Ovary (tissue), 9 donors: Measurements from ENCODE around the gene UNC5A. TPM values are rescaled to one million over a fixed set of nuclear protein-coding genes. Genes with fewer than 3 reads are reported as not detected.

Experiments
- DNase-seq, 5 donors: peaks; one replicate each; pipeline ENCODE4 v3.0.0-alpha.2; 2019 to 2020
- H3K27ac ChIP-seq, 2 donors: fragments of 200-600 bp; one replicate each; pipeline versions ENCODE4 v1.5.1 to v1.8.0; 2019 to 2022
- H3K27me3 ChIP-seq: fragments of 200-600 bp; one replicate; pipeline ENCODE4 v1.8.0; 2022
- H3K36me3 ChIP-seq: fragments of 200-600 bp; sonication (generic); one replicate; pipeline ENCODE4 v1.5.1; 2019
- H3K4me1 ChIP-seq: one replicate; pipeline ENCODE4 v1.8.1; 2013; ENCODE audit warnings: mild to moderate bottlenecking, moderate library complexity; ENCODE audit not compliant: insufficient read depth
- H3K4me3 ChIP-seq: fragments of 200-600 bp; sonication (generic); one replicate; pipeline ENCODE4 v1.5.1; 2017
- H3K9me3 ChIP-seq, 2 donors: fragments of 200-600 bp in 1 of 2; sonication (generic) in 1 of 2; one replicate each; pipeline versions ENCODE4 v1.5.1 to v1.8.1; 2013 to 2019; ENCODE audit warnings: mild to moderate bottlenecking in 1 of 2, moderate library complexity in 1 of 2
- EP300 ChIP-seq: sonication (generic); formaldehyde crosslinking; IDR thresholded peaks from one replicate; pipeline ENCODE4 v1.6.1; 2017; ENCODE audit warnings: antibody characterized with exemption
- POLR2A ChIP-seq: fragments of 450-650 bp; IDR thresholded peaks from one replicate; pipeline ENCODE4 v1.6.1; 2017; ENCODE audit warnings: antibody characterized with exemption, mild to moderate bottlenecking, moderate library complexity
- WGBS, 3 donors: extraction: QIAGEN DNeasy Blood & Tissue Kit in 1 of 3; methylation state at CpG; one replicate each; pipeline versions ENCODE4 v1.1.5 to v1.1.7; 2013 to 2017; 5-methylcytosine and 5-hydroxymethylcytosine counted together
- intact Hi-C, 4 donors: fragments of 100-400 bp; cut with DNase I; formaldehyde crosslinking; loops; one replicate each; pipeline versions ENCODE4 v1.11.0 to v1.15.1; 2022 to 2023
- polyA plus RNA-seq, 2 donors: library from polyadenylated mRNA; stranded (reverse); fragments of 200-250 nt in 1 of 2; fragments of 350-450 nt in 1 of 2; fragmentation: Illumina TruSeq in 1 of 2; extraction: RNeasy Lipid Tissue Mini Kit (QIAGEN cat#74804) in 1 of 2; gene quantifications; one replicate each; pipeline ENCODE4 v1.2.3, GENCODE V29; 2013 to 2014
- total RNA-seq, 7 donors: library from RNA; depleted of rRNA in 2 of 7; stranded (reverse); fragments of >200 nt in 2 of 7; fragmentation: NEBNext Ultra II Directional in 3 of 7; extraction: Animal tissue kit (Norgen Biotek cat#: 25700) in 3 of 7; gene quantifications; one replicate each; pipeline versions ENCODE4 v1.1.0 to v1.2.4, GENCODE V29; 2016 to 2023
- TF ChIP-seq, protein P1 (sequence below), 3 donors: fragments of 450-650 bp in 2 of 3; fragments of 200-600 bp in 1 of 3; IDR thresholded peaks; one replicate each; pipeline versions ENCODE4 v1.5.1 to v1.8.0; 2016 to 2022; ENCODE audit warnings: antibody characterized with exemption in 3 of 3, mild to moderate bottlenecking in 1 of 3
- donor health status: DM: no; HTN: no; CAD: no; lungs with moderate emphysema.
- donor health status: DM: no; HTN: no; CAD: no.
- donor health status: Bipolar disorder and iron deficiency.
- donor health status: DM: yes; HTN: yes; CAD: no.
- donor health status: DM: no; HTN: no; CAD: no.
- donor health status: DM: yes; HTN: yes; CAD: no.

The UNC5A gene
- total and polyA plus RNA-seq, 9 donors: 0.08 to 0.82 (median 0.26) TPM; not detected in 1

DNA sequence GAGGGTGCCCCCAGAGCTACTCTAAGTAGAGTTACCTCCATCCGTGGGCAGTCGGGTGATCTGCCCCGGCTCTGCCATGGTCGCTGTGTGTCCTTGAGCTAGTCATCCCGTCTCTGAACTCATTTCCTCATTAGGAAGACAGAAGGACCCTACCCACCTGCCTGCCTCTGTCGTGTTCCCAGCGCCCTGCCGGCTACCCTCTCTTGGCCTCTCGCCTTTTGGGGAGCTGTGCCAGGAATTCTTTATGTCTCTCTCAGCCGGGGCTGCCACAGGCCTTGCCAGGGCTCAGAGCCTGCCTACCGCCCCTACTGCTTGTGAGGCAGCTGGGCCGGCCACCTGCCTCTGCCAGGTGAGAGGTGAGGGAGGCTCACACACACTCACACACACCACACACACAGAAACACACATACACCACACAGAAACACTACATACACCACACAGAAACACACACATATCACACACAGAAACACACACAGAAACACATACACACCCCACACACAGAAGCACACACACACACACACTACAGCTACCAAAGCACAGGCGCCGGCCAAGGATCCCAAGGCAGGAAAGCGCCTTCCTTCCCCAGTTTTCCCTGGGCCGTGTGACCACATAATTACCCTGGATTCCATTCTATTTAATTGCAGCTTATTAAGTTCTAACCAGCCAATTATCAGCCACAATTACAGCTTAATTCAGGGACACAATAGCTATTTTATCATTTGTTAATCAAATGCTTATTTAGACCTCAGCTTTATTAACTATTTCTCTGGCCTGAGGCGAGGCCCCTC lies 41.7 kb downstream of the UNC5A start:
- no peak overlapping the region for H3K4me3 ChIP-seq
- H3K36me3 ChIP-seq: no peaks in the 10 kb centered on the region
- intact Hi-C loops: no loop called here
- TF ChIP-seq EP300 (no peak), POLR2A (no peak)
- TF ChIP-seq, protein P1, sequence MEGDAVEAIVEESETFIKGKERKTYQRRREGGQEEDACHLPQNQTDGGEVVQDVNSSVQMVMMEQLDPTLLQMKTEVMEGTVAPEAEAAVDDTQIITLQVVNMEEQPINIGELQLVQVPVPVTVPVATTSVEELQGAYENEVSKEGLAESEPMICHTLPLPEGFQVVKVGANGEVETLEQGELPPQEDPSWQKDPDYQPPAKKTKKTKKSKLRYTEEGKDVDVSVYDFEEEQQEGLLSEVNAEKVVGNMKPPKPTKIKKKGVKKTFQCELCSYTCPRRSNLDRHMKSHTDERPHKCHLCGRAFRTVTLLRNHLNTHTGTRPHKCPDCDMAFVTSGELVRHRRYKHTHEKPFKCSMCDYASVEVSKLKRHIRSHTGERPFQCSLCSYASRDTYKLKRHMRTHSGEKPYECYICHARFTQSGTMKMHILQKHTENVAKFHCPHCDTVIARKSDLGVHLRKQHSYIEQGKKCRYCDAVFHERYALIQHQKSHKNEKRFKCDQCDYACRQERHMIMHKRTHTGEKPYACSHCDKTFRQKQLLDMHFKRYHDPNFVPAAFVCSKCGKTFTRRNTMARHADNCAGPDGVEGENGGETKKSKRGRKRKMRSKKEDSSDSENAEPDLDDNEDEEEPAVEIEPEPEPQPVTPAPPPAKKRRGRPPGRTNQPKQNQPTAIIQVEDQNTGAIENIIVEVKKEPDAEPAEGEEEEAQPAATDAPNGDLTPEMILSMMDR (IDR thresholded peaks at IDR 0.05): no peak
- no peak for DNase-seq
- H3K4me1 ChIP-seq: no peaks in the 10 kb centered on the region
- H3K9me3 ChIP-seq: no peaks in the 10 kb centered on the region
- no peak overlapping the region for H3K27ac ChIP-seq
- no peaks in the 10 kb centered on the region for H3K27me3 ChIP-seq
- 48 to 58% (median 54%) methylated on average over 17 of the region's 17 CpGs for WGBS, 3 donors

DNA sequence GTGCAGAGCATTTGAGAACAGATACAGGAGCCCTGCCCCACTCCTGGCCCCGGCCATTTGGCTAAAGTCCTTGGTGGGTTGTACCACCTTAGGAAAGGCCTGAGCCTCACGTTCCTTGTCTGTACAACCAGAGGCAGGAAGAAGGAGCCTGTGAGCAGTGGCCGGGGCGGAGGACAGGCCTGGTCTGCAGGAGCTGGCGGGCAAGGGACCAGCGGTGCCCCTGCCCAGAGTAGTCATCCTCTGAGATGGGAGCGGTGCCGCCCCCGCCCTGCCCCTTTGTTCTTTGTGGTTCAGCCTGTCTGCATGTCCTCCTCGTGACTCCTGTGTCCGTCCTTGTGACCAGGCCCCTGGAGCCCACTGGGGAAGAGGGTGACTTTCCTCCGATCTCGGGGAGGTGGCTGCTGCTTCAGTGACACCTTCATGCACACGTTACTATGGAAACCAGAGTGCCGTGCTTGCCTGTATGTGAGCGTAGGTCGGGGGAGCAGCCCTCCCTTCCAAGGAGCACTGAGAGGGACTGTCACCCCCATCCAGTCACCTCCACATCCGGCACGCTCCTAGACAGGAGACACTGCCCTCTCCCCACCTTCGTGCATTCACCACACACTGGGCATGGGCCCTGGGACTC lies 42.9 kb downstream of the UNC5A start:
- no peaks in the 10 kb centered on the region for H3K27me3 ChIP-seq
- TF ChIP-seq, protein P1 (IDR thresholded peaks at IDR 0.05): no peak
- H3K27ac ChIP-seq: no peak overlapping the region
- no peak overlapping the region for H3K4me3 ChIP-seq
- H3K36me3 ChIP-seq: no peaks in the 10 kb centered on the region
- DNase-seq: no peak
- intact Hi-C loops: no loop called here
- WGBS, 3 donors: 68 to 80% (median 76%) methylated on average over 20 of the region's 20 CpGs
- no peaks in the 10 kb centered on the region for H3K9me3 ChIP-seq
- no peaks in the 10 kb centered on the region for H3K4me1 ChIP-seq

DNA sequence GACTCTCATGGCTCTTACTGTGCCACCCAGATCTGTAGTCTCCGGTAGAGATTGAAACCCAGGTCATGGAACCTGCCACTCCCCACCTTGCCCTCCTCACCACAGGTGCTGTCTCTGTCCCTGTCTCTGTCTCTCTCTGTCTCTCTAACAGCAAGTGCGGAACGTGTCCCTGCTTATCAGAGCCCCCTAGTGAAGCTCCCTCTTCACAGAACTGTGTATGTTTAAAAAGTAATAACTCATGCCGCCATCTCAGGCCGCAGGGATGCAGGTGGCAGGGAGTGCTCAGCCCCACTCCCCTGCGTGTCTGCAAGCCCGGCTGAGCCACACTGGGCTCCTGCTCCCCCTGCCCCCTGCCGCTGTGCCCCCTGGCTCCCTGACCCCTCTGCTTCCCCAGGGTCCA lies 43.8 kb downstream of the UNC5A start:
- Histone ChIP-seq H3K9me3 (no peaks in the 10 kb centered on the region), H3K4me1 (no peaks in the 10 kb centered on the region), H3K27ac (no peak overlapping the region), H3K4me3 (no peak overlapping the region), H3K36me3 (no peaks in the 10 kb centered on the region), H3K27me3 (no peaks in the 10 kb centered on the region)
- no peak for DNase-seq
- intact Hi-C loops: no loop called here
- TF ChIP-seq, protein P1 (IDR thresholded peaks at IDR 0.05): no peak
- no peak for TF ChIP-seq EP300
- WGBS, 3 donors: 23 to 51% (median 26%) methylated on average over 8 of the region's 8 CpGs

DNA sequence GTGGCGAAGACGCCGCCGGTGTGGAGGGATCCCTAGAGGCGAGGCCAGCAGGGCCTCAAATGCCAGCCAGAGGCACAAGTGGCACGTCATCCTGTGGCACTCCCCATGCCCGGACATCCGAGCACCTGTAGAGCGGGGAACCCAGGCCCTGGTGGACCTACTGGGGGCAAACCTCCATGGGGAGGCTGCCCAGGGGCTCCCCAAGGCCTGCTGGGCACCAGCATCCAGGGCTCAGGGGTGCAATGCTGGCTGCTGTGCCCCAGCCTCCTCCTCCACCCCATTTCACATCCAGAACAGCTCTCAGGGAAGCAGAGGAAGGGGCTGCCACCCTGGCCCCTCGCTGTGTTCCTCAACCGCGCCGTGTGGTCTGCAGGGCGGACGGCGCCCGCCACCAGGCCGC lies 45.2 kb downstream of the UNC5A start:
- no peak overlapping the region for H3K27ac ChIP-seq
- intact Hi-C loops: no loop called here
- no peak for DNase-seq
- no peaks in the 10 kb centered on the region for H3K27me3 ChIP-seq
- 90 to 93% (median 91%) methylated on average over 18 of the region's 18 CpGs for WGBS, 3 donors
- no peaks in the 10 kb centered on the region for H3K9me3 ChIP-seq
- H3K4me1 ChIP-seq: no peaks in the 10 kb centered on the region
- no peak for TF ChIP-seq EP300
- TF ChIP-seq, protein P1 (IDR thresholded peaks at IDR 0.05): no peak
- no peak for TF ChIP-seq POLR2A
- H3K36me3 ChIP-seq: no peaks in the 10 kb centered on the region
- H3K4me3 ChIP-seq: no peak overlapping the region
